A549 (cell line): Measurements from ENCODE around the gene RAD9A. TPM values are rescaled to one million over a fixed set of nuclear protein-coding genes. Genes with fewer than 3 reads are reported as not detected.

ENCODE experiments used
- ATAC-seq, 2 experiments: fragments of 200-7000 bp in 1 of 2; fragments of >200 bp in 1 of 2; cut with Nextera tagmentation in 1 of 2; cut with Tn5 transposase in 1 of 2; 3 replicates each; pipeline versions ENCODE4 v1.8.0 to v1.9.1; 2018 to 2020; ENCODE audit warnings: mild to moderate bottlenecking in 1 of 2, moderate library complexity in 1 of 2
- CTCF ChIA-PET: fragments of 300-600 bp; sonication (Branson Sonifier 250); formaldehyde crosslinking; extraction: SDS; loops from one replicate; lab custom pipeline; 2021; ENCODE audit warnings: antibody characterized with exemption, inconsistent platforms; lab: Yijun Ruan, JAX
- POLR2A ChIA-PET: fragments of 350-600 bp; formaldehyde crosslinking; extraction: SDS; loops from one replicate; lab custom pipeline; 2021; ENCODE audit warnings: antibody characterized with exemption, inconsistent platforms; lab: Yijun Ruan, JAX
- DNase-seq, 2 experiments: peaks; one replicate each; pipeline versions ENCODE4 v3.0.0 to v3.0.0-alpha.2; 2011 to 2016; ENCODE audit warnings: low read depth in 1 of 2, low spot score in 1 of 2
- FAIRE-seq: peaks from 2 replicates; lab custom pipeline; 2011; peaks lifted over from hg19 to GRCh38; lab: Jason Lieb, UNC
- H3K27ac ChIP-seq, 2 experiments: fragments of >200 bp; sonication (Bioruptor Twin); formaldehyde crosslinking; 3 replicates each; pipeline ENCODE4 v1.5.1; 2016 to 2017
- H3K4me1 ChIP-seq: fragments of >200 bp; sonication (Bioruptor Twin); formaldehyde crosslinking; 3 replicates; pipeline ENCODE4 v1.6.1; 2016
- H3K4me2 ChIP-seq: fragments of >200 bp; sonication (Bioruptor Twin); formaldehyde crosslinking; 3 replicates; pipeline ENCODE4 v1.6.1; 2016
- H3K4me3 ChIP-seq: fragments of >200 bp; sonication (Bioruptor Twin); formaldehyde crosslinking; 3 replicates; pipeline ENCODE4 v1.5.1; 2016
- H3K9me3 ChIP-seq: fragments of >200 bp; sonication (Bioruptor Twin); formaldehyde crosslinking; 3 replicates; pipeline ENCODE4 v1.6.1; 2016
- FOXS1 ChIP-seq: fragments of 250-450 bp; sonication (Bioruptor Pico); IDR thresholded peaks from 2 replicates; pipeline ENCODE4 v1.5.0; 2020; ENCODE audit warnings: mild to moderate bottlenecking, moderate library complexity
- GATA3 ChIP-seq: IDR thresholded peaks from 2 replicates; pipeline ENCODE4 v1.6.1; 2012; ENCODE audit warnings: borderline replicate concordance
- HOXA7 ChIP-seq: fragments of 250-450 bp; sonication (Bioruptor Pico); IDR thresholded peaks from 2 replicates; pipeline ENCODE4 v1.5.0; 2020; ENCODE audit warnings: mild to moderate bottlenecking, moderate library complexity
- HOXB5 ChIP-seq: fragments of 250-450 bp; sonication (Bioruptor Pico); IDR thresholded peaks from 2 replicates; pipeline ENCODE4 v1.5.0; 2020; ENCODE audit warnings: mild to moderate bottlenecking, moderate library complexity
- KDM1A ChIP-seq: fragments of 200-600 bp; sonication (generic); IDR thresholded peaks from 2 replicates; pipeline ENCODE4 v1.6.1; 2016; ENCODE audit warnings: low read depth, mild to moderate bottlenecking
- MAZ ChIP-seq: fragments of 150-350 bp; IDR thresholded peaks from 2 replicates; pipeline ENCODE4 v1.6.1; 2014; ENCODE audit warnings: antibody characterized with exemption, low read depth, low read length, borderline replicate concordance
- MYC ChIP-seq: IDR thresholded peaks from 2 replicates; pipeline ENCODE4 v1.6.1; 2012; ENCODE audit warnings: mild to moderate bottlenecking, inconsistent platforms, low read length, improper control_type of control experiment, borderline replicate concordance
- NFE2L2 ChIP-seq: fragments of 150-350 bp; conservative IDR thresholded peaks from 2 replicates; pipeline ENCODE4 v1.6.1; 2014; ENCODE audit warnings: low read length
- PHF8 ChIP-seq: fragments of 200-600 bp; sonication (generic); IDR thresholded peaks from 2 replicates; pipeline ENCODE4 v1.6.1; 2016; ENCODE audit warnings: low read depth, mild to moderate bottlenecking, antibody characterized with exemption, moderate library complexity, borderline replicate concordance
- RAD21 ChIP-seq, 2 experiments: fragments of >200 bp in 1 of 2; sonication (Bioruptor Twin) in 1 of 2; formaldehyde crosslinking in 1 of 2; IDR thresholded peaks in 1 of 2; conservative IDR thresholded peaks in 1 of 2; 2 replicates in 1 of 2; 3 replicates in 1 of 2; pipeline ENCODE4 v1.6.1; 2012 to 2018; ENCODE audit warnings: inconsistent platforms in 1 of 2
- RARB ChIP-seq: fragments of 250-450 bp; sonication (Bioruptor Pico); IDR thresholded peaks from 2 replicates; pipeline ENCODE4 v1.8.0; 2021; ENCODE audit warnings: mild to moderate bottlenecking, moderate library complexity
- RCOR1 ChIP-seq: fragments of 150-350 bp; IDR thresholded peaks from 2 replicates; pipeline ENCODE4 v1.6.1; 2014; ENCODE audit warnings: antibody characterized with exemption, low read length, low read depth
- RNF2 ChIP-seq: fragments of 200-600 bp; sonication (generic); IDR thresholded peaks from 2 replicates; pipeline ENCODE4 v1.6.1; 2016; ENCODE audit warnings: low read depth, mild to moderate bottlenecking, antibody characterized with exemption, moderate library complexity, borderline replicate concordance
- ZFP36 ChIP-seq: fragments of 450-650 bp; IDR thresholded peaks from 2 replicates; pipeline ENCODE4 v1.6.1; 2014; ENCODE audit warnings: borderline replicate concordance; ENCODE audit not compliant: partially characterized antibody
- WGBS: methylation state at CpG from one replicate; pipeline ENCODE4 v1.1.6; 2017; ENCODE audit errors: missing lambda C conversion rate; 5-methylcytosine and 5-hydroxymethylcytosine counted together
- polyA plus RNA-seq, 4 experiments: library from polyadenylated mRNA; depleted of rRNA in 3 of 4; stranded (reverse); fragments of >200 nt; fragmentation: RNase III in 1 of 4; extraction: RNeasy Plus Mini Kit Qiagen cat#74134 plus additional on column Dnase treatment in 1 of 4; gene quantifications; 2 replicates in 3 of 4; 3 replicates in 1 of 4; pipeline ENCODE4 v1.2.3, GENCODE V29; 2011 to 2017
- TF ChIP-seq, protein P1 (sequence below): fragments of 200-600 bp; sonication (generic); IDR thresholded peaks from 2 replicates; pipeline ENCODE4 v1.6.1; 2016; ENCODE audit warnings: antibody characterized with exemption, mild to moderate bottlenecking, moderate library complexity
- TF ChIP-seq, protein P2 (sequence below): fragments of >200 bp; sonication (Bioruptor Twin); formaldehyde crosslinking; IDR thresholded peaks from 3 replicates; pipeline ENCODE4 v1.6.1; 2016
- TF ChIP-seq, protein P3 (sequence below): fragments of 250-450 bp; sonication (Bioruptor Pico); IDR thresholded peaks from 2 replicates; pipeline ENCODE4 v1.5.0; 2021; ENCODE audit warnings: mild to moderate bottlenecking, moderate library complexity, borderline replicate concordance
- TF ChIP-seq, protein P4 (sequence below): fragments of >200 bp; sonication (Bioruptor Twin); formaldehyde crosslinking; IDR thresholded peaks from 3 replicates; pipeline ENCODE4 v1.5.1; 2016

The RAD9A gene
- polyA plus RNA-seq, 2 of the 4 experiments (the other 2 are of a cell fraction) = 19.0 to 43.7 TPM

DNA sequence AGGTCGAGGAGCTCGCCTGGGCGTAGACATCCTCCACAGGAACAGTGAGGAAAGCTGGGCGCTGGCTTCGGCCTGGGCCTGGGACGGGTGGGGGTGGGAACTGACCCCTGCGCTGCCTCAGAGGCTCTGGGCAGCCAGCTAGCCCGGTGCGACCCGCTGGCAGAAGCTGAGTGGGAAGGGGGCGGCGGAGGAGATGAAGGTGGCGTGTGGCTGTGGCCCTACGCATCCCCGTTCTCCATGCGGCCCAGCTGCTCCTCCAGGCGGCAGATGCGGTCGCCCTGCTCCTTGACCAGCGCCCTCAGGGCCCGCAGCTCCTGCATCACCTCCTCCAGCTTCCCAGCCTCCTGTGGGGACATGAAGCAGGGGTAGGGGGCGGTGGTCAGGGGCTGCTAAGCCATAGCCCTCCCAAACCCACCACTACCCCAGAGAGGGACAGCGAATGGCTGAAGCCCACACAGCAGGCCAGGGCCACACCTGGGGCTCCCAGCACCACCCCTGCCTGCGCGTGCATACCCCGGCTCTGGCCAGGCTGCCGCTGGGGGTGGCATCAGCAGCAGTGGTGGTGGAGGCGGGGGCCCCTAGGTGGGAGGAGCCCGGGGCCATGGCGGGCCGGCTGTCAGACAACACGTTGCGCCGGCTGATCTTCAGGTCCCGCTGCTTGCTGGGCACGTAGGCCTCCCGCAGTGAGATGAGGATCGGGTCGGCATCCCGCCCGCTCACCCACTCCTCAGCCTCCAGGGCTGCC, 46.5 kb downstream of the RAD9A start:
- 88% methylated on average over 31 of the region's 41 CpGs for WGBS
- TF ChIP-seq, protein P1, sequence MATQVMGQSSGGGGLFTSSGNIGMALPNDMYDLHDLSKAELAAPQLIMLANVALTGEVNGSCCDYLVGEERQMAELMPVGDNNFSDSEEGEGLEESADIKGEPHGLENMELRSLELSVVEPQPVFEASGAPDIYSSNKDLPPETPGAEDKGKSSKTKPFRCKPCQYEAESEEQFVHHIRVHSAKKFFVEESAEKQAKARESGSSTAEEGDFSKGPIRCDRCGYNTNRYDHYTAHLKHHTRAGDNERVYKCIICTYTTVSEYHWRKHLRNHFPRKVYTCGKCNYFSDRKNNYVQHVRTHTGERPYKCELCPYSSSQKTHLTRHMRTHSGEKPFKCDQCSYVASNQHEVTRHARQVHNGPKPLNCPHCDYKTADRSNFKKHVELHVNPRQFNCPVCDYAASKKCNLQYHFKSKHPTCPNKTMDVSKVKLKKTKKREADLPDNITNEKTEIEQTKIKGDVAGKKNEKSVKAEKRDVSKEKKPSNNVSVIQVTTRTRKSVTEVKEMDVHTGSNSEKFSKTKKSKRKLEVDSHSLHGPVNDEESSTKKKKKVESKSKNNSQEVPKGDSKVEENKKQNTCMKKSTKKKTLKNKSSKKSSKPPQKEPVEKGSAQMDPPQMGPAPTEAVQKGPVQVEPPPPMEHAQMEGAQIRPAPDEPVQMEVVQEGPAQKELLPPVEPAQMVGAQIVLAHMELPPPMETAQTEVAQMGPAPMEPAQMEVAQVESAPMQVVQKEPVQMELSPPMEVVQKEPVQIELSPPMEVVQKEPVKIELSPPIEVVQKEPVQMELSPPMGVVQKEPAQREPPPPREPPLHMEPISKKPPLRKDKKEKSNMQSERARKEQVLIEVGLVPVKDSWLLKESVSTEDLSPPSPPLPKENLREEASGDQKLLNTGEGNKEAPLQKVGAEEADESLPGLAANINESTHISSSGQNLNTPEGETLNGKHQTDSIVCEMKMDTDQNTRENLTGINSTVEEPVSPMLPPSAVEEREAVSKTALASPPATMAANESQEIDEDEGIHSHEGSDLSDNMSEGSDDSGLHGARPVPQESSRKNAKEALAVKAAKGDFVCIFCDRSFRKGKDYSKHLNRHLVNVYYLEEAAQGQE = no peak
- TF ChIP-seq RCOR1 (no peak), MYC (no peak), RNF2 (no peak), PHF8 (no peak), GATA3 (no peak), RAD21 (conservative IDR thresholded peaks at IDR 0.05 in 1 of 2, IDR thresholded peaks at IDR 0.05 in 1 of 2) (no peak), ZFP36 (no peak), MAZ (no peak), KDM1A (no peak), FOXS1 (CRISPR knock-in tag) (no peak), HOXB5 (no peak)
- TF ChIP-seq, protein P2, sequence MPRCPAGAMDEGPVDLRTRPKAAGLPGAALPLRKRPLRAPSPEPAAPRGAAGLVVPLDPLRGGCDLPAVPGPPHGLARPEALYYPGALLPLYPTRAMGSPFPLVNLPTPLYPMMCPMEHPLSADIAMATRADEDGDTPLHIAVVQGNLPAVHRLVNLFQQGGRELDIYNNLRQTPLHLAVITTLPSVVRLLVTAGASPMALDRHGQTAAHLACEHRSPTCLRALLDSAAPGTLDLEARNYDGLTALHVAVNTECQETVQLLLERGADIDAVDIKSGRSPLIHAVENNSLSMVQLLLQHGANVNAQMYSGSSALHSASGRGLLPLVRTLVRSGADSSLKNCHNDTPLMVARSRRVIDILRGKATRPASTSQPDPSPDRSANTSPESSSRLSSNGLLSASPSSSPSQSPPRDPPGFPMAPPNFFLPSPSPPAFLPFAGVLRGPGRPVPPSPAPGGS = no peak
- H3K4me3 ChIP-seq = no peak overlapping the region
- no peak for ATAC-seq
- peak overlapping the region in 1 of 2 experiments; percentile 14; a peak in 1 of 6 replicates for H3K27ac ChIP-seq
- FAIRE-seq = no peak
- DNase-seq = no peak
- no peaks in the 10 kb centered on the region for H3K9me3 ChIP-seq
- CTCF ChIA-PET = interaction anchor here (0.8 to 2.2 kb wide), 11 partner anchors 9 to 87 kb away, joined by 3 to 6 read pairs (median 4); partner anchors contain the start of genes GPR152, PPP1CA and RPS6KB2
- H3K4me2 ChIP-seq = no peak overlapping the region
- POLR2A ChIA-PET = interaction anchor here (1.2 to 2.8 kb wide), 4 partner anchors 10 to 37 kb away, joined by 3 to 12 read pairs (median 4); partner anchors contain the start of genes PPP1CA, RPS6KB2 and TMEM134
- peaks cover 19% of the 10 kb centered on the region; the same call in 2 of the 3 replicates for H3K4me1 ChIP-seq

DNA sequence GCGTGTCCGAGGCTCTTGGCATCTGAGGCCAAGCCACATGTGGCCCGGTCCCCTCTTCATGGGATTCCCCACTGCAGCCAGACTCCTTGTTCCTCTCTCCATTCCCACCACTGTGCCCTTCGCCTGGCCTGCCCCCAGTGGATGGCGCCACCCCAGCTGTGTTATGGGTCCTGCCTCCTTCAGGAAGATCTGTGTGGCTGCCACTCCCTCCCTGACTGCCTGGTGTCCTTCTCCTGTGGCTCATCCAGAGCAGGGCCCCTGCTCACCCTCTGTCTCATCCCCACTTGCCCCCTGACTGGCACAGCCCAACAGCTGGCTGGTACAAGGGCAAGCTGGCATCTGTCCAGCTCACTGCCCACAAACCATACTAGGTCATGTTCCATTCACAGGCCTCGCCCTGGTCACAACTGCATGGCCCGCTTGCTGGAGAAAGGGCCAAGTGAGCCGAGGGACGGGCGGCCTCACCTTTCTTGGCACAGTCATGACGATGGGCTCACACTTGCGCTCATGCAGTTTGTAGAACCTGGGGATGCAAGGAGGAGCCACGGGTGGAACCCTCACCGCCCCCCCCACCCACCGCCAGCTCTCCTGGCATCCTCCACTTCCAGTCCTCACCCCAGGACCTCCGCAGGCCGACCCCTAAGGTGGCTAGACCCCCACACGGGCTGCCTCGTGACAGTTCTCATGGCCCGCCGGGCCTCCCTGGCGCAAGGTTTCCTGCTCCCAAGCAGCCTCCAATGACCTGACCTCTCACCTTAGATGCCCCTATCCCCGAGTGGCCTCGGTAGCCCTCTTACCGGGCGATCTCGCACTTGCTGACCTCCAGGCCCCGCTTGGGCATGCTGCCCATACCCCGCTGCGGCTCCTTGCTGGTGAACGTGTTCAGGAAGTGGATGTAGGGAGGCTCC, 47.8 kb downstream of the RAD9A start:
- POLR2A ChIA-PET = interaction anchor here (1.2 to 2.8 kb wide), 4 partner anchors 11 to 38 kb away, joined by 3 to 12 read pairs (median 4); partner anchors contain the start of genes PPP1CA, RPS6KB2 and TMEM134

More for the DNA sequence above, 47.8 kb downstream of the RAD9A start:
- ATAC-seq (peak; percentile 30 to 66; a peak in 5 of 6 replicates), FAIRE-seq (no peak), DNase-seq (peak; percentile 53 to 68)
- Histone ChIP-seq H3K4me2 (no peak overlapping the region), H3K4me3 (no peak overlapping the region), H3K9me3 (no peaks in the 10 kb centered on the region), H3K27ac (no peak overlapping the region; a peak in 1 of 6 replicates), H3K4me1 (peaks cover 26% of the 10 kb centered on the region)
- TF ChIP-seq NFE2L2 (no peak), RAD21 (conservative IDR thresholded peaks at IDR 0.05 in 1 of 2, IDR thresholded peaks at IDR 0.05 in 1 of 2) (peak in 1 of 2 experiments; percentile 25; a peak in 1 of 5 replicates), RNF2 (no peak), ZFP36 (no peak), RARB (CRISPR knock-in tag) (no peak), HOXA7 (CRISPR knock-in tag) (no peak)
- TF ChIP-seq, protein P3, sequence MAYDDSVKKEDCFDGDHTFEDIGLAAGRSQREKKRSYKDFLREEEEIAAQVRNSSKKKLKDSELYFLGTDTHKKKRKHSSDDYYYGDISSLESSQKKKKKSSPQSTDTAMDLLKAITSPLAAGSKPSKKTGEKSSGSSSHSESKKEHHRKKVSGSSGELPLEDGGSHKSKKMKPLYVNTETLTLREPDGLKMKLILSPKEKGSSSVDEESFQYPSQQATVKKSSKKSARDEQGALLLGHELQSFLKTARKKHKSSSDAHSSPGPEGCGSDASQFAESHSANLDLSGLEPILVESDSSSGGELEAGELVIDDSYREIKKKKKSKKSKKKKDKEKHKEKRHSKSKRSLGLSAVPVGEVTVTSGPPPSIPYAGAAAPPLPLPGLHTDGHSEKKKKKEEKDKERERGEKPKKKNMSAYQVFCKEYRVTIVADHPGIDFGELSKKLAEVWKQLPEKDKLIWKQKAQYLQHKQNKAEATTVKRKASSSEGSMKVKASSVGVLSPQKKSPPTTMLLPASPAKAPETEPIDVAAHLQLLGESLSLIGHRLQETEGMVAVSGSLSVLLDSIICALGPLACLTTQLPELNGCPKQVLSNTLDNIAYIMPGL (CRISPR knock-in tag) = no peak
- TF ChIP-seq, protein P4, sequence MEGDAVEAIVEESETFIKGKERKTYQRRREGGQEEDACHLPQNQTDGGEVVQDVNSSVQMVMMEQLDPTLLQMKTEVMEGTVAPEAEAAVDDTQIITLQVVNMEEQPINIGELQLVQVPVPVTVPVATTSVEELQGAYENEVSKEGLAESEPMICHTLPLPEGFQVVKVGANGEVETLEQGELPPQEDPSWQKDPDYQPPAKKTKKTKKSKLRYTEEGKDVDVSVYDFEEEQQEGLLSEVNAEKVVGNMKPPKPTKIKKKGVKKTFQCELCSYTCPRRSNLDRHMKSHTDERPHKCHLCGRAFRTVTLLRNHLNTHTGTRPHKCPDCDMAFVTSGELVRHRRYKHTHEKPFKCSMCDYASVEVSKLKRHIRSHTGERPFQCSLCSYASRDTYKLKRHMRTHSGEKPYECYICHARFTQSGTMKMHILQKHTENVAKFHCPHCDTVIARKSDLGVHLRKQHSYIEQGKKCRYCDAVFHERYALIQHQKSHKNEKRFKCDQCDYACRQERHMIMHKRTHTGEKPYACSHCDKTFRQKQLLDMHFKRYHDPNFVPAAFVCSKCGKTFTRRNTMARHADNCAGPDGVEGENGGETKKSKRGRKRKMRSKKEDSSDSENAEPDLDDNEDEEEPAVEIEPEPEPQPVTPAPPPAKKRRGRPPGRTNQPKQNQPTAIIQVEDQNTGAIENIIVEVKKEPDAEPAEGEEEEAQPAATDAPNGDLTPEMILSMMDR = peak; percentile 29; the same call in 2 of the 3 replicates
- 89% methylated on average over 27 of the region's 31 CpGs for WGBS
- CTCF ChIA-PET = interaction anchor here (0.6 to 1.6 kb wide), 9 partner anchors 10 to 54 kb away, joined by 3 to 5 read pairs (median 3); partner anchors contain the start of gene TMEM134
